ENCODE data around the gene AFAP1.

Gene AFAP1

DNA sequence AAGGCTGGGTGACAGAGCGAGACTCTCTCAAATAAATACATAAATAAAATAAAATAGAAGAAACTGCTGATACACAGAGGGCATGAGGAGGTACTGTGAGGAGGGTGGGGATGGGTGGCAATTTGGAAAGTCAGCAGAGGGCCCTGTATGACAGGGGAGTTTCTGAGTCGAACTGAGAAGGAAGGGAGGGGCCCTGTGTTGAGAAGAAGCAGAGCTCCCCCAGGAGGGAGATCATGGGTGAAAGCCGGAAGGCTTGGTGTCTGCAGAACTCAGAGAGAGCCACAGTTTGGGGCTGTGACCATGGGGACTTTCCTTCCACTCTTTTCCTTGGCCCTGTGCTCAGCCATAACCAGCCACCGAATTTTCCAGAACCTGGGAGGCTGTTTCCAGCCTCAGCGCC, 24.8 kb upstream of the AFAP1 start:
- no peak overlapping the region for H3K4me3 ChIP-seq (IDR thresholded peaks at IDR 0.05; ENCODE audit: insufficient read depth, low read depth, low read length)
- H3K79me2 ChIP-seq (ENCODE audit: insufficient read depth, low read depth), result no peaks in the 10 kb centered on the region
- no peaks in the 10 kb centered on the region for H3K27me3 ChIP-seq (ENCODE audit: insufficient read depth, low read depth)
- no peak overlapping the region for H3K27ac ChIP-seq
- no peaks in the 10 kb centered on the region for H4K20me1 ChIP-seq (ENCODE audit: insufficient read depth)
- H3K4me2 ChIP-seq, result no peak overlapping the region
- TF ChIP-seq, protein P1, sequence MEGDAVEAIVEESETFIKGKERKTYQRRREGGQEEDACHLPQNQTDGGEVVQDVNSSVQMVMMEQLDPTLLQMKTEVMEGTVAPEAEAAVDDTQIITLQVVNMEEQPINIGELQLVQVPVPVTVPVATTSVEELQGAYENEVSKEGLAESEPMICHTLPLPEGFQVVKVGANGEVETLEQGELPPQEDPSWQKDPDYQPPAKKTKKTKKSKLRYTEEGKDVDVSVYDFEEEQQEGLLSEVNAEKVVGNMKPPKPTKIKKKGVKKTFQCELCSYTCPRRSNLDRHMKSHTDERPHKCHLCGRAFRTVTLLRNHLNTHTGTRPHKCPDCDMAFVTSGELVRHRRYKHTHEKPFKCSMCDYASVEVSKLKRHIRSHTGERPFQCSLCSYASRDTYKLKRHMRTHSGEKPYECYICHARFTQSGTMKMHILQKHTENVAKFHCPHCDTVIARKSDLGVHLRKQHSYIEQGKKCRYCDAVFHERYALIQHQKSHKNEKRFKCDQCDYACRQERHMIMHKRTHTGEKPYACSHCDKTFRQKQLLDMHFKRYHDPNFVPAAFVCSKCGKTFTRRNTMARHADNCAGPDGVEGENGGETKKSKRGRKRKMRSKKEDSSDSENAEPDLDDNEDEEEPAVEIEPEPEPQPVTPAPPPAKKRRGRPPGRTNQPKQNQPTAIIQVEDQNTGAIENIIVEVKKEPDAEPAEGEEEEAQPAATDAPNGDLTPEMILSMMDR (conservative IDR thresholded peaks at IDR 0.05; ENCODE audit: low read depth, low read length), result no peak
- H3K9ac ChIP-seq, result no peak overlapping the region
- H3K36me3 ChIP-seq (ENCODE audit: insufficient read depth), result no peaks in the 10 kb centered on the region
- H3K4me1 ChIP-seq (ENCODE audit: low read depth, poor library complexity, severe bottlenecking), result no peaks in the 10 kb centered on the region
- no peak overlapping the region for H2AFZ ChIP-seq (ENCODE audit: low read depth)

GRCh38 chr4:7963691-7964090, 24.0 kb upstream of the AFAP1 start:
- no peak overlapping the region for H3K4me2 ChIP-seq
- H3K4me3 ChIP-seq (IDR thresholded peaks at IDR 0.05; ENCODE audit: insufficient read depth, low read depth, low read length), result no peak overlapping the region
- H2AFZ ChIP-seq (ENCODE audit: low read depth), result no peak overlapping the region
- H3K27ac ChIP-seq, result no peak overlapping the region
- no peaks in the 10 kb centered on the region for H3K36me3 ChIP-seq (ENCODE audit: insufficient read depth)
- no peaks in the 10 kb centered on the region for H3K4me1 ChIP-seq (ENCODE audit: low read depth, poor library complexity, severe bottlenecking)
- no peaks in the 10 kb centered on the region for H3K27me3 ChIP-seq (ENCODE audit: insufficient read depth, low read depth)
- TF ChIP-seq, protein P1 (conservative IDR thresholded peaks at IDR 0.05; ENCODE audit: low read depth, low read length), result no peak
- no peaks in the 10 kb centered on the region for H3K79me2 ChIP-seq (ENCODE audit: insufficient read depth, low read depth)
- H3K9ac ChIP-seq, result no peak overlapping the region
- no peaks in the 10 kb centered on the region for H4K20me1 ChIP-seq (ENCODE audit: insufficient read depth)

- TF ChIP-seq, protein P1 (conservative IDR thresholded peaks at IDR 0.05; ENCODE audit: low read depth, low read length), result no peak
- Histone ChIP-seq H3K36me3 (ENCODE audit: insufficient read depth) (no peaks in the 10 kb centered on the region), H3K9ac (no peak overlapping the region), H4K20me1 (ENCODE audit: insufficient read depth) (no peaks in the 10 kb centered on the region), H3K4me3 (IDR thresholded peaks at IDR 0.05; ENCODE audit: insufficient read depth, low read depth, low read length) (no peak overlapping the region), H3K27me3 (ENCODE audit: insufficient read depth, low read depth) (no peaks in the 10 kb centered on the region), H3K4me1 (ENCODE audit: low read depth, poor library complexity, severe bottlenecking) (no peaks in the 10 kb centered on the region), H3K27ac (no peak overlapping the region), H3K4me2 (no peak overlapping the region), H3K79me2 (ENCODE audit: insufficient read depth, low read depth) (no peaks in the 10 kb centered on the region), H2AFZ (ENCODE audit: low read depth) (no peak overlapping the region)
Observed at GRCh38 chr4:7962609-7963508, 23.2 kb upstream of the AFAP1 start.

- Histone ChIP-seq H3K79me2 (ENCODE audit: insufficient read depth, low read depth) (no peaks in the 10 kb centered on the region), H3K36me3 (ENCODE audit: insufficient read depth) (no peaks in the 10 kb centered on the region), H3K4me2 (no peak overlapping the region), H3K4me3 (IDR thresholded peaks at IDR 0.05; ENCODE audit: insufficient read depth, low read depth, low read length) (no peak overlapping the region), H3K4me1 (ENCODE audit: low read depth, poor library complexity, severe bottlenecking) (no peaks in the 10 kb centered on the region), H3K9ac (no peak overlapping the region), H3K27ac (no peak overlapping the region), H2AFZ (ENCODE audit: low read depth) (no peak overlapping the region), H3K27me3 (ENCODE audit: insufficient read depth, low read depth) (no peaks in the 10 kb centered on the region), H4K20me1 (ENCODE audit: insufficient read depth) (no peaks in the 10 kb centered on the region)
- TF ChIP-seq, protein P1 (conservative IDR thresholded peaks at IDR 0.05; ENCODE audit: low read depth, low read length), result no peak
Observed at GRCh38 chr4:7960790-7961655, 21.4 kb upstream of the AFAP1 start.
